ENCODE results near the gene ZNF615.
"Not testable (repeated sequence)": the region's sequence is repeated elsewhere in the genome, so short reads cannot be mapped to it uniquely, and the experiment has no call there.

ZNF615 gene

GRCh38 chr19:52007806-52008557 lies at the start of gene ZNF615:
Gene ZNF615, minus strand, starts transcription at chr19:52008211. Its CDS starts 4,500 bp downstream, at chr19:52003711.
- peak; percentile 87 for DNase-seq

GRCh38 chr19:52056480-52056879 lies 48.5 kb upstream of the ZNF615 start:
- DNase-seq: not testable (repeated sequence)

GRCh38 chr19:52051736-52052135 lies 43.7 kb upstream of the ZNF615 start:
- not testable (repeated sequence) for DNase-seq

- DNase-seq: peak; percentile 81
These were observed 40.8 kb upstream of the ZNF615 start, which contains the start of gene ZNF432 for GRCh38 chr19:52048555-52049501. Gene ZNF432, minus strand, starts transcription at chr19:52048838. Its CDS starts 1,970 bp downstream, at chr19:52046868.

GRCh38 chr19:52039169-52039568 lies 31.2 kb upstream of the ZNF615 start:
- DNase-seq: no peak

GRCh38 chr19:52034051-52034728 lies 26.2 kb upstream of the ZNF615 start:
- no peak for DNase-seq

GRCh38 chr19:52028780-52029123 lies 20.7 kb upstream of the ZNF615 start:
- no peak for DNase-seq

GRCh38 chr19:52028027-52028779 lies 20.2 kb upstream of the ZNF615 start, which contains the start of gene ZNF614:
Gene ZNF614, minus strand, starts transcription at chr19:52028379. Its CDS starts 2,634 bp downstream, at chr19:52025745.
- peak; percentile 82 for DNase-seq

GRCh38 chr19:52026255-52026990 lies 18.4 kb upstream of the ZNF615 start:
- not testable (repeated sequence) for DNase-seq

- DNase-seq: not testable (repeated sequence)
These were observed 16.5 kb upstream of the ZNF615 start for GRCh38 chr19:52024478-52024877.

GRCh38 chr19:52022193-52022592 lies 14.2 kb upstream of the ZNF615 start:
- no peak for DNase-seq

- DNase-seq: no peak
These were observed 12.5 kb upstream of the ZNF615 start for GRCh38 chr19:52020506-52020905.

GRCh38 chr19:52010674-52011073 lies 2.7 kb upstream of the ZNF615 start:
- DNase-seq: no peak

- DNase-seq: no peak
These were observed 583 bp downstream of the ZNF615 start for GRCh38 chr19:52007451-52007805.

GRCh38 chr19:51994048-51994644 lies 13.9 kb downstream of the ZNF615 start:
- no peak for DNase-seq

GRCh38 chr19:51993422-51993821 lies 14.6 kb downstream of the ZNF615 start:
- no peak for DNase-seq

GRCh38 chr19:51986309-51987291 lies 21.4 kb downstream of the ZNF615 start, which contains the start of gene ZNF350:
Gene ZNF350, minus strand, starts transcription at chr19:51986840. Its CDS starts 12,480 bp downstream, at chr19:51974360.
- DNase-seq: peak; percentile 93

- no peak for DNase-seq
These were observed 24.6 kb downstream of the ZNF615 start for GRCh38 chr19:51983361-51983760.

- DNase-seq: not testable (repeated sequence)
These were observed 27.1 kb downstream of the ZNF615 start for GRCh38 chr19:51980926-51981325.

All from NCI-H2171 (cell line).